Upper lobe of left lung (tissue), 6 donors: ENCODE measurements around the gene DNASE1L3. TPM values are rescaled to one million over a fixed set of nuclear protein-coding genes. Genes with fewer than 3 reads are reported as not detected.

ENCODE experiments used
- ATAC-seq, 2 donors: fragments of 200-7000 bp; cut with Tn5 transposase; one replicate each; pipeline ENCODE4 v1.9.1; 2022; ENCODE audit warnings: mild to moderate bottlenecking in 2 of 2, moderate library complexity in 2 of 2; ENCODE audit not compliant: low FRiP score in 2 of 2
- DNase-seq, 2 donors: peaks; one replicate each; pipeline ENCODE4 v3.0.0-alpha.2; 2019 to 2020
- H3K27ac ChIP-seq, 4 donors: fragments of 200-600 bp; sonication (generic); one replicate each; pipeline ENCODE4 v1.5.1; 2016 to 2019
- H3K27me3 ChIP-seq, 4 donors: fragments of 200-600 bp; sonication (generic); one replicate each; pipeline ENCODE4 v1.5.1; 2017 to 2019
- H3K36me3 ChIP-seq, 4 donors: fragments of 200-600 bp; sonication (generic); one replicate each; pipeline ENCODE4 v1.5.1; 2016 to 2019
- H3K4me1 ChIP-seq, 4 donors: fragments of 200-600 bp; sonication (generic); one replicate each; pipeline ENCODE4 v1.5.1; 2018 to 2019
- H3K4me3 ChIP-seq, 4 donors: fragments of 200-600 bp; sonication (generic); one replicate each; pipeline ENCODE4 v1.5.1; 2017 to 2019; ENCODE audit warnings: mild to moderate bottlenecking in 2 of 4, moderate library complexity in 1 of 4
- H3K9me3 ChIP-seq, 4 donors: fragments of 200-600 bp; sonication (generic); one replicate each; pipeline ENCODE4 v1.5.1; 2018 to 2019
- CTCF ChIP-seq, 6 experiments: fragments of 450-650 bp in 4 of 6; fragments of 200-600 bp in 2 of 6; sonication (generic) in 2 of 6; IDR thresholded peaks; one replicate each; pipeline ENCODE4 v1.5.1; 2016 to 2019; ENCODE audit warnings: antibody characterized with exemption in 6 of 6
- EP300 ChIP-seq, 4 donors: sonication (generic); formaldehyde crosslinking; IDR thresholded peaks; one replicate each; pipeline ENCODE4 v1.5.1; 2017; ENCODE audit warnings: antibody characterized with exemption in 4 of 4, control low read depth in 2 of 4
- POLR2A ChIP-seq, 4 donors: fragments of 450-650 bp; IDR thresholded peaks; one replicate each; pipeline ENCODE4 v1.5.1; 2016 to 2017; ENCODE audit warnings: antibody characterized with exemption in 4 of 4, mild to moderate bottlenecking in 2 of 4
- POLR2AphosphoS5 ChIP-seq, 2 donors: sonication (generic); formaldehyde crosslinking; IDR thresholded peaks; one replicate each; pipeline ENCODE4 v1.5.1; 2017; ENCODE audit warnings: antibody characterized with exemption in 2 of 2
- WGBS, 2 donors: methylation state at CpG; one replicate each; pipeline ENCODE4 v1.1.5; 2017 to 2018; 5-methylcytosine and 5-hydroxymethylcytosine counted together
- total RNA-seq, 6 donors: library from RNA; depleted of rRNA in 4 of 6; stranded (reverse); fragments of >200 nt in 4 of 6; gene quantifications; one replicate each; pipeline versions ENCODE4 v1.1.0 to v1.2.1, GENCODE V29; 2016 to 2021
- donor health status: DM: no; HTN: no; CAD: no; lungs with moderate emphysema.
- donor health status: DM: no; HTN: yes; CAD: no; lungs with severe emphysema.

Gene DNASE1L3
- total RNA-seq, 6 donors from 2014 or later = 0.59 to 35.6 (median 3.3) TPM; not detected in 1

GRCh38 chr3:58191361-58191991 is 19.3 kb downstream of the DNASE1L3 start:
- Histone ChIP-seq H3K4me3 (no peak overlapping the region), H3K36me3 (no peaks in the 10 kb centered on the region), H3K9me3 (no peaks in the 10 kb centered on the region), H3K27ac (no peak overlapping the region), H3K4me1 (peaks cover 4 to 14% (median 6%) of the 10 kb centered on the region in 4 donors), H3K27me3 (no peaks in the 10 kb centered on the region)
- no peak for TF ChIP-seq CTCF (IDR thresholded peaks at IDR 0.05)
- TF ChIP-seq POLR2AphosphoS5 (IDR thresholded peaks at IDR 0.05) = no peak
- TF ChIP-seq POLR2A (IDR thresholded peaks at IDR 0.05) = no peak
- no peak for TF ChIP-seq EP300 (IDR thresholded peaks at IDR 0.05)
- ATAC-seq (no peak), DNase-seq (no peak)
- WGBS, 2 donors = 65 to 75% methylated on average over 10 of the region's 10 CpGs

GRCh38 chr3:58190882-58191281 is 19.9 kb downstream of the DNASE1L3 start:
- H3K4me1 ChIP-seq = peaks cover 4 to 14% (median 6%) of the 10 kb centered on the region in 4 donors
- DNase-seq = no peak
- H3K27me3 ChIP-seq = no peaks in the 10 kb centered on the region
- no peak overlapping the region for H3K4me3 ChIP-seq
- TF ChIP-seq POLR2AphosphoS5 (IDR thresholded peaks at IDR 0.05) (no peak), CTCF (IDR thresholded peaks at IDR 0.05) (no peak), EP300 (IDR thresholded peaks at IDR 0.05) (no peak)
- ATAC-seq = no peak
- WGBS, 2 donors = 88 to 94% methylated on average over 4 of the region's 4 CpGs
- no peaks in the 10 kb centered on the region for H3K9me3 ChIP-seq
- no peak overlapping the region for H3K27ac ChIP-seq
- H3K36me3 ChIP-seq = no peaks in the 10 kb centered on the region

DNA sequence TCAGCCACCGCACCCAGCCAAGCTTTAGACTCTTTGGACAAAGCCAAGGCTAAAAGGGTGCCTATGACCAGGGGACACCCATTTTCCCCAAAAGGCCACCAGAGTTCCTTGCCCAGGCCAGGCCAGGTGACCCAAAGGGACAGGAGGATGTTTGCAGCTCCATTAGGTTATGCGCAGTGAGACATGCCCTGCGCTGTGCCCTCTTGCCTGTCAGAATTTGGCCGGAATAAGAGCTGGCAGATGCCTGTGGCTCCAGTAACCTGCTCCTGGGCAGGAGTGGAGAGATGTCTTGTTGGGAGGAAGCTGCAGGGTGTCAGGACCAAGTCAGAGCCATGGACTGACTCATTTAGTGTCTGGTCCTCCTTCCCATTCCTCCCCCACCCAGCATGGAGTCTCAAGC is 20.5 kb downstream of the DNASE1L3 start:
- DNase-seq (no peak), ATAC-seq (no peak)
- Histone ChIP-seq H3K9me3 (no peaks in the 10 kb centered on the region), H3K4me1 (peaks cover 4 to 14% (median 6%) of the 10 kb centered on the region in 4 donors), H3K27me3 (no peaks in the 10 kb centered on the region), H3K36me3 (no peaks in the 10 kb centered on the region), H3K27ac (peak overlapping the region in 2 of 4 donors; percentile 62), H3K4me3 (no peak overlapping the region)
- no peak for TF ChIP-seq POLR2A (IDR thresholded peaks at IDR 0.05)
- TF ChIP-seq POLR2AphosphoS5 (IDR thresholded peaks at IDR 0.05) = no peak
- no peak for TF ChIP-seq CTCF (IDR thresholded peaks at IDR 0.05)
- no peak for TF ChIP-seq EP300 (IDR thresholded peaks at IDR 0.05)
- 90 to 92% methylated on average over 2 to 4 of the region's 4 CpGs for WGBS, 2 donors

- ATAC-seq = no peak
- DNase-seq = no peak
These were observed 21.1 kb downstream of the DNASE1L3 start for GRCh38 chr3:58189691-58190090.

More at GRCh38 chr3:58189691-58190090, 21.1 kb downstream of the DNASE1L3 start:
- Histone ChIP-seq H3K36me3 (no peaks in the 10 kb centered on the region), H3K9me3 (no peaks in the 10 kb centered on the region), H3K27me3 (no peaks in the 10 kb centered on the region), H3K4me1 (peaks cover 4 to 14% (median 6%) of the 10 kb centered on the region in 4 donors), H3K4me3 (no peak overlapping the region), H3K27ac (peak overlapping the region in 2 of 4 donors; percentile 62)
- 64 to 73% methylated on average over 5 of the region's 5 CpGs for WGBS, 2 donors
- TF ChIP-seq POLR2A (IDR thresholded peaks at IDR 0.05) (no peak), POLR2AphosphoS5 (IDR thresholded peaks at IDR 0.05) (no peak), EP300 (IDR thresholded peaks at IDR 0.05) (no peak), CTCF (IDR thresholded peaks at IDR 0.05) (no peak)
